ENCODE results near the gene KIF18B.

Gene KIF18B

GRCh38 chr17:44894642-44895041 is 52.9 kb downstream of the KIF18B start:
- in situ Hi-C loops (cut with HindIII; ENCODE audit: low sequenced_read_pairs) = no loop called here

GRCh38 chr17:44892250-44892649 is 55.3 kb downstream of the KIF18B start:
- DNase-seq (ENCODE audit: low read depth, low spot score) = no peak
- TF ChIP-seq CTCF (IDR thresholded peaks at IDR 0.05; ENCODE audit: low read depth, low read length) = no peak
- no peak overlapping the region for H3K4me3 ChIP-seq (ENCODE audit: low read depth, low read length)
- in situ Hi-C loops (cut with HindIII; ENCODE audit: low sequenced_read_pairs) = no loop called here

More at GRCh38 chr17:44894642-44895041, 52.9 kb downstream of the KIF18B start:
- H3K4me3 ChIP-seq (ENCODE audit: low read depth, low read length) = no peak overlapping the region
- no peak for DNase-seq (ENCODE audit: low read depth, low spot score)
- no peak for TF ChIP-seq CTCF (IDR thresholded peaks at IDR 0.05; ENCODE audit: low read depth, low read length)

GRCh38 chr17:44889003-44889402 is 58.6 kb downstream of the KIF18B start:
- no peak for TF ChIP-seq CTCF (IDR thresholded peaks at IDR 0.05; ENCODE audit: low read depth, low read length)
- no peak for DNase-seq (ENCODE audit: low read depth, low spot score)

GRCh38 chr17:44887971-44888954 is 59.3 kb downstream of the KIF18B start:
- in situ Hi-C loops (cut with HindIII; ENCODE audit: low sequenced_read_pairs) = no loop called here
- H3K4me3 ChIP-seq (ENCODE audit: low read depth, low read length) = no peak overlapping the region
- DNase-seq (ENCODE audit: low read depth, low spot score) = no peak
- TF ChIP-seq CTCF (IDR thresholded peaks at IDR 0.05; ENCODE audit: low read depth, low read length) = no peak

More at GRCh38 chr17:44889003-44889402, 58.6 kb downstream of the KIF18B start:
- in situ Hi-C loops (cut with HindIII; ENCODE audit: low sequenced_read_pairs) = no loop called here
- H3K4me3 ChIP-seq (ENCODE audit: low read depth, low read length) = no peak overlapping the region

GRCh38 chr17:44887016-44887415 is 60.6 kb downstream of the KIF18B start:
- TF ChIP-seq CTCF (IDR thresholded peaks at IDR 0.05; ENCODE audit: low read depth, low read length) = no peak
- in situ Hi-C loops (cut with HindIII; ENCODE audit: low sequenced_read_pairs) = no loop called here
- no peak for DNase-seq (ENCODE audit: low read depth, low spot score)
- no peak overlapping the region for H3K4me3 ChIP-seq (ENCODE audit: low read depth, low read length)

GRCh38 chr17:44884941-44885340 is 62.6 kb downstream of the KIF18B start:
- no peak overlapping the region for H3K4me3 ChIP-seq (ENCODE audit: low read depth, low read length)
- TF ChIP-seq CTCF (IDR thresholded peaks at IDR 0.05; ENCODE audit: low read depth, low read length) = no peak

More at GRCh38 chr17:44884941-44885340, 62.6 kb downstream of the KIF18B start:
- DNase-seq (ENCODE audit: low read depth, low spot score) = no peak
- in situ Hi-C loops (cut with HindIII; ENCODE audit: low sequenced_read_pairs) = no loop called here

All from astrocyte of the spinal cord (primary cell).